Karpas-422 (cell line): ENCODE results near the gene NEGR1. TPM values are rescaled to one million over a fixed set of nuclear protein-coding genes. Genes with fewer than 3 reads are reported as not detected.

Experiments used
- DNase-seq: peaks from one replicate; pipeline ENCODE4 v3.0.0-alpha.2; 2015
- H2AFZ ChIP-seq: fragments of 200-600 bp; sonication (generic); 2 replicates; pipeline ENCODE4 v1.6.1; 2014; ENCODE audit warnings: antibody characterized with exemption, low read length, mixed read lengths
- H3K27ac ChIP-seq: fragments of 200-600 bp; sonication (generic); 2 replicates; pipeline ENCODE4 v1.5.1; 2014; ENCODE audit warnings: mild to moderate bottlenecking, low read length, moderate library complexity
- H3K27me3 ChIP-seq: fragments of 200-600 bp; sonication (generic); 2 replicates; pipeline ENCODE4 v1.6.1; 2014; ENCODE audit warnings: low read length, mixed read lengths
- H3K36me3 ChIP-seq: fragments of 200-600 bp; sonication (generic); 2 replicates; pipeline ENCODE4 v1.6.1; 2014; ENCODE audit warnings: low read length, mixed read lengths; ENCODE audit not compliant: insufficient read depth
- H3K4me1 ChIP-seq: fragments of 200-600 bp; sonication (generic); 2 replicates; pipeline ENCODE4 v1.6.1; 2014; ENCODE audit warnings: mild to moderate bottlenecking, low read length, mixed read lengths
- H3K4me2 ChIP-seq: fragments of 200-600 bp; sonication (generic); 2 replicates; pipeline ENCODE4 v1.6.1; 2014; ENCODE audit warnings: low read length, low read depth, mild to moderate bottlenecking; ENCODE audit not compliant: poor library complexity, severe bottlenecking
- H3K4me3 ChIP-seq: fragments of 200-600 bp; sonication (generic); 2 replicates; pipeline ENCODE4 v1.5.1; 2014; ENCODE audit warnings: mild to moderate bottlenecking, antibody characterized with exemption, low read length, mixed read lengths
- H3K79me2 ChIP-seq: fragments of 200-600 bp; sonication (generic); 2 replicates; pipeline ENCODE4 v1.6.1; 2014; ENCODE audit warnings: mild to moderate bottlenecking, low read length, mixed read lengths
- H3K9ac ChIP-seq: fragments of 200-600 bp; sonication (generic); 2 replicates; pipeline ENCODE4 v1.6.0; 2014; ENCODE audit warnings: low read length
- H3K9me2 ChIP-seq: fragments of 200-600 bp; sonication (generic), shearing (Covaris generic); replicated peaks from 2 replicates; pipeline ENCODE4 v1.6.0; 2014; ENCODE audit warnings: mild to moderate bottlenecking, low read length, moderate library complexity; ENCODE audit not compliant: insufficient read depth
- H3K9me3 ChIP-seq: fragments of 300-700, 200-600 bp; sonication (generic); 2 replicates; pipeline ENCODE4 v1.6.1; 2014; ENCODE audit warnings: low read length, mixed read lengths
- H4K20me1 ChIP-seq: fragments of 200-600 bp; sonication (generic); 2 replicates; pipeline ENCODE4 v1.6.1; 2014; ENCODE audit warnings: mild to moderate bottlenecking, antibody characterized with exemption, low read length, low read depth; ENCODE audit not compliant: insufficient read depth
- total RNA-seq: library from RNA; depleted of rRNA; stranded (reverse); fragments of >200 nt; shearing (Covaris generic); gene quantifications from 2 replicates; pipeline ENCODE4 v1.2.3, GENCODE V29; 2014; ENCODE audit warnings: low replicate concordance

Gene NEGR1
- total RNA-seq, 1 experiment from 2014 or later: not detected

DNA sequence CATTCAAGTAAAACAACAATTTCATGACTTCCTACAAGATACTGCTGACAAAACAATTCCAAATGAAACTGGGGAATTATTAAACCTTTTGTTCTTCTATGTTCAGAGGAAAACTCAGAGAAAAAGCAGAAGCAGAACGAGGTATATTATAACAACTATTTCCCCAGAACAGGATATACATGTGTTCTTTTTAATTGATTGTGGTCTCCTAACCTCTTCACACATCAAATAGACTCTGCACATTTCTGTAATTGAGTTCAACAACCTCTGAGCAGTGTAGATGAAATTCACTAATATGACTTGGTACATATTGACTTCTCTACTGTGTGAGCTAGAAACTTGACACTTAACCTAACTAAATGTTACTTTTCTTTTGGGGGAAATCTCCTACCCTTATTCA lies 584.2 kb downstream of the NEGR1 start:
- no peak for DNase-seq
- Histone ChIP-seq H3K79me2 (no peaks in the 10 kb centered on the region), H3K9me3 (peaks cover 17% of the 10 kb centered on the region), H3K9me2 (no peaks in the 10 kb centered on the region), H3K36me3 (no peaks in the 10 kb centered on the region), H2AFZ (no peak overlapping the region), H3K27me3 (no peaks in the 10 kb centered on the region), H3K9ac (no peak overlapping the region), H3K4me3 (no peak overlapping the region), H4K20me1 (no peaks in the 10 kb centered on the region), H3K4me2 (no peak overlapping the region), H3K4me1 (no peaks in the 10 kb centered on the region), H3K27ac (no peak overlapping the region)

GRCh38 chr1:71695821-71696220 lies 586.5 kb downstream of the NEGR1 start:
- no peak overlapping the region for H2AFZ ChIP-seq
- no peak for DNase-seq

GRCh38 chr1:71695084-71695483 lies 587.3 kb downstream of the NEGR1 start:
- DNase-seq: no peak
- no peak overlapping the region for H2AFZ ChIP-seq
- no peak overlapping the region for H3K9ac ChIP-seq
- no peak overlapping the region for H3K4me2 ChIP-seq
- no peaks in the 10 kb centered on the region for H3K4me1 ChIP-seq
- H3K9me3 ChIP-seq: peaks cover 10% of the 10 kb centered on the region
- H3K79me2 ChIP-seq: no peaks in the 10 kb centered on the region
- H3K27ac ChIP-seq: no peak overlapping the region
- H3K36me3 ChIP-seq: no peaks in the 10 kb centered on the region
- no peaks in the 10 kb centered on the region for H3K27me3 ChIP-seq
- no peaks in the 10 kb centered on the region for H3K9me2 ChIP-seq
- no peaks in the 10 kb centered on the region for H4K20me1 ChIP-seq
- H3K4me3 ChIP-seq: no peak overlapping the region

More at GRCh38 chr1:71695821-71696220, 586.5 kb downstream of the NEGR1 start:
- H3K4me1 ChIP-seq: no peaks in the 10 kb centered on the region
- peaks cover 10% of the 10 kb centered on the region for H3K9me3 ChIP-seq
- H3K36me3 ChIP-seq: no peaks in the 10 kb centered on the region
- H3K27ac ChIP-seq: no peak overlapping the region
- no peak overlapping the region for H3K9ac ChIP-seq
- H3K9me2 ChIP-seq: no peaks in the 10 kb centered on the region
- H3K4me2 ChIP-seq: no peak overlapping the region
- no peak overlapping the region for H3K4me3 ChIP-seq
- no peaks in the 10 kb centered on the region for H4K20me1 ChIP-seq
- no peaks in the 10 kb centered on the region for H3K79me2 ChIP-seq
- no peaks in the 10 kb centered on the region for H3K27me3 ChIP-seq

- Histone ChIP-seq H3K4me1 (no peaks in the 10 kb centered on the region), H3K4me2 (no peak overlapping the region), H3K79me2 (no peaks in the 10 kb centered on the region), H3K9me2 (no peaks in the 10 kb centered on the region), H3K36me3 (no peaks in the 10 kb centered on the region), H3K27ac (no peak overlapping the region), H3K9me3 (peaks cover 12% of the 10 kb centered on the region), H3K9ac (no peak overlapping the region), H3K27me3 (no peaks in the 10 kb centered on the region), H3K4me3 (no peak overlapping the region), H2AFZ (no peak overlapping the region), H4K20me1 (no peaks in the 10 kb centered on the region)
- DNase-seq: no peak
Measured at GRCh38 chr1:71693581-71693980, 588.8 kb downstream of the NEGR1 start.

DNA sequence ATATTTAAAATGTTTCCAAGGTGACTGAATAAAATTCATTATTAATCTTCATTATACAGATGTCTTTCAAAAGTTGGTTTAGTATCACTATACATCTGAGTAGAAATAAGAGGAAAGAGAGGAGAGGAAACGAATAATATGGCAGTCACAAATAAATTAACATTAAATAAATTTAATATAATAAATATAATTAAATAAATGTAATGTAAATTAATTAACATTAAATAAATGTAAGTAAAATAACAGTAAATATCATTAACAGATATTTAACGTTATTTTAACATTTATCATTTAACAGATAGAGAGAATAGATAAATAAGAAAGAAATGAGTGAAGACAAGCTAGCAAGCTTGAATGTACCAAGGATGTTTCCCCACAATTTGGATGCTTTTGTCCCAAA lies 592.7 kb downstream of the NEGR1 start:
- Histone ChIP-seq H3K27ac (no peak overlapping the region), H3K79me2 (no peaks in the 10 kb centered on the region), H3K27me3 (no peaks in the 10 kb centered on the region), H4K20me1 (no peaks in the 10 kb centered on the region), H3K9ac (no peak overlapping the region), H2AFZ (no peak overlapping the region), H3K4me3 (no peak overlapping the region), H3K9me3 (peaks cover 18% of the 10 kb centered on the region), H3K4me1 (no peaks in the 10 kb centered on the region), H3K36me3 (no peaks in the 10 kb centered on the region), H3K4me2 (no peak overlapping the region), H3K9me2 (no peaks in the 10 kb centered on the region)
- no peak for DNase-seq

DNA sequence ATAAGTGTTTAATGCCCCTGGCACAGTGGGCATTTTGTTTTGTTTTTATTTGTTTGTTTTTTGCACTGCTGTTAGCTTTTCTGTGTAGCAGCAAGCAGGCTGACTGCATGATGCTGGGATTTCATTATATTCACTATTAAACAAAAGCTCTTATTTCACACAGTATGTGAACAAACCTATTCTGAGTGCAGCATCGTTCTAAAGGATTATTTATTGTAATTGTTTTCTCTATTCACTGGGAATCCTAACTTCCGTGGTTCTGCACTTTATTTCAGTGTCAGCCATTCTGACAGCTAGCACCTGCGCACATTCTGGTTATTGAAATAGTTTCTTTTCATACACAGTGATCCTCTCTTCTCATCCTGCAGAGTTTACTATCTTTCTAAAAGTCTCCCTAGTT lies 595.0 kb downstream of the NEGR1 start:
- H3K4me1 ChIP-seq: no peaks in the 10 kb centered on the region
- no peaks in the 10 kb centered on the region for H3K27me3 ChIP-seq
- H2AFZ ChIP-seq: no peak overlapping the region
- H3K27ac ChIP-seq: no peak overlapping the region
- peaks cover 20% of the 10 kb centered on the region for H3K9me3 ChIP-seq
- H4K20me1 ChIP-seq: no peaks in the 10 kb centered on the region
- H3K9ac ChIP-seq: no peak overlapping the region
- DNase-seq: no peak
- H3K79me2 ChIP-seq: no peaks in the 10 kb centered on the region
- H3K4me2 ChIP-seq: no peak overlapping the region
- H3K36me3 ChIP-seq: no peaks in the 10 kb centered on the region
- H3K4me3 ChIP-seq: no peak overlapping the region
- no peaks in the 10 kb centered on the region for H3K9me2 ChIP-seq

- H2AFZ ChIP-seq: no peak overlapping the region
- H3K36me3 ChIP-seq: no peaks in the 10 kb centered on the region
- H3K27me3 ChIP-seq: no peaks in the 10 kb centered on the region
- H3K4me2 ChIP-seq: no peak overlapping the region
- H3K9me3 ChIP-seq: peaks cover 13% of the 10 kb centered on the region; the same call in 1 of the 2 replicates
- no peak overlapping the region for H3K9ac ChIP-seq
- H4K20me1 ChIP-seq: no peaks in the 10 kb centered on the region
- no peaks in the 10 kb centered on the region for H3K79me2 ChIP-seq
- H3K4me3 ChIP-seq: no peak overlapping the region
- no peak overlapping the region for H3K27ac ChIP-seq
- no peak for DNase-seq
- no peaks in the 10 kb centered on the region for H3K9me2 ChIP-seq
- H3K4me1 ChIP-seq: no peaks in the 10 kb centered on the region
Measured at GRCh38 chr1:71676979-71677925, 605.1 kb downstream of the NEGR1 start.

GRCh38 chr1:71668065-71668464 lies 614.3 kb downstream of the NEGR1 start:
- Histone ChIP-seq H3K36me3 (no peaks in the 10 kb centered on the region), H3K4me2 (no peak overlapping the region), H3K4me3 (no peak overlapping the region), H4K20me1 (no peaks in the 10 kb centered on the region), H3K27me3 (no peaks in the 10 kb centered on the region), H3K4me1 (no peaks in the 10 kb centered on the region), H3K79me2 (no peaks in the 10 kb centered on the region), H2AFZ (no peak overlapping the region), H3K9me3 (peaks cover 15% of the 10 kb centered on the region; the same call in 1 of the 2 replicates), H3K9ac (no peak overlapping the region), H3K9me2 (no peaks in the 10 kb centered on the region), H3K27ac (no peak overlapping the region)
- no peak for DNase-seq
